ENCODE data around the gene ZNHIT2.

- TF ChIP-seq CTCF (IDR thresholded peaks at IDR 0.05) (no peak), POLR2A (IDR thresholded peaks at IDR 0.05) (no peak)
Observed at GRCh38 chr11:65156926-65157325, 39.4 kb upstream of the ZNHIT2 start.
